Endothelial cell of umbilical vein (primary cell): ENCODE results near the gene ATP8B2. TPM values are rescaled to one million over a fixed set of nuclear protein-coding genes. Genes with fewer than 3 reads are reported as not detected.

Source experiments
- BruUV-seq: library from RNA; stranded (reverse); fragments of 400-500 nt; replicated peaks from 2 replicates; lab custom pipeline; 2021; lab: Mats Ljungman, UMichigan
- CTCF ChIA-PET: fragments of 300-600, 350-600 bp; sonication (Branson Sonifier 250); formaldehyde crosslinking; loops from one replicate; lab custom pipeline; 2021; ENCODE audit warnings: antibody characterized with exemption, inconsistent platforms; lab: Charles Lee
- POLR2A ChIA-PET: fragments of 300-600, 350-600 bp; sonication (Branson Sonifier 250); formaldehyde crosslinking; loops from one replicate; lab custom pipeline; 2021; ENCODE audit warnings: antibody characterized with exemption, inconsistent platforms; lab: Charles Lee
- DNase-seq: peaks from one replicate; pipeline ENCODE4 v3.0.0-alpha.2; 2011; ENCODE audit warnings: low read depth, low spot score
- FAIRE-seq: peaks from 2 replicates; lab custom pipeline; 2011; peaks lifted over from hg19 to GRCh38; lab: Jason Lieb, UNC
- H2AFZ ChIP-seq: 2 replicates; pipeline ENCODE4 v1.6.0; 2012; ENCODE audit warnings: low read depth, low read length, control low read depth, inconsistent platforms
- H3K27ac ChIP-seq: 2 replicates; pipeline ENCODE4 v1.5.1; 2011; ENCODE audit warnings: low read depth, mild to moderate bottlenecking, control low read depth, low read length, moderate library complexity; ENCODE audit not compliant: insufficient read depth
- H3K27me3 ChIP-seq, 2 experiments: 2 replicates each; pipeline versions ENCODE4 v1.6.0 to v1.6.1; 2011; ENCODE audit warnings: low read length in 2 of 2, mixed read lengths in 1 of 2; ENCODE audit not compliant: control insufficient read depth in 2 of 2, insufficient read depth in 2 of 2
- H3K36me3 ChIP-seq, 2 experiments: 2 replicates in 1 of 2; 3 replicates in 1 of 2; pipeline ENCODE4 v1.5.1; 2011; ENCODE audit warnings: low read length in 2 of 2, mild to moderate bottlenecking in 1 of 2, moderate library complexity in 1 of 2; ENCODE audit not compliant: control insufficient read depth in 2 of 2, insufficient read depth in 2 of 2; ENCODE audit errors: extremely low read depth in 1 of 2
- H3K4me1 ChIP-seq: 3 replicates; pipeline ENCODE4 v1.5.1; 2011; ENCODE audit warnings: mild to moderate bottlenecking, low read length; ENCODE audit not compliant: control insufficient read depth, insufficient read depth; ENCODE audit errors: extremely low read depth
- H3K4me2 ChIP-seq: 2 replicates; pipeline ENCODE4 v1.6.1; 2011; ENCODE audit warnings: low read length, control low read depth, mixed read lengths; ENCODE audit not compliant: insufficient read depth
- H3K4me3 ChIP-seq, 3 experiments: fragments of 200-600 bp in 1 of 3; sonication (generic), shearing (Covaris generic) in 1 of 3; replicated peaks in 1 of 3; 2 replicates each; pipeline ENCODE4 v1.5.1; 2011 to 2016; ENCODE audit warnings: control low read depth in 3 of 3, low read length in 3 of 3, mild to moderate bottlenecking in 2 of 3, inconsistent platforms in 1 of 3, low read depth in 1 of 3, moderate library complexity in 1 of 3; ENCODE audit not compliant: insufficient read depth in 1 of 3
- H3K79me2 ChIP-seq: 2 replicates; pipeline ENCODE4 v1.6.0; 2012; ENCODE audit warnings: low read length, inconsistent platforms; ENCODE audit not compliant: control insufficient read depth, insufficient read depth
- H3K9ac ChIP-seq: replicated peaks from 2 replicates; pipeline ENCODE3; 2011; ENCODE audit warnings: low read length, control low read depth; ENCODE audit not compliant: insufficient read depth; ENCODE audit errors: extremely low read depth
- H3K9me1 ChIP-seq: replicated peaks from 3 replicates; pipeline ENCODE4 v1.6.0; 2011; ENCODE audit warnings: mild to moderate bottlenecking, low read length; ENCODE audit not compliant: control insufficient read depth, insufficient read depth; ENCODE audit errors: extremely low read depth
- H3K9me3 ChIP-seq: replicated peaks from 2 replicates; pipeline ENCODE4 v1.5.1; 2012; ENCODE audit warnings: low read length, inconsistent platforms; ENCODE audit not compliant: control insufficient read depth, insufficient read depth
- H4K20me1 ChIP-seq: replicated peaks from 2 replicates; pipeline ENCODE3; 2011; ENCODE audit warnings: mild to moderate bottlenecking, low read length; ENCODE audit not compliant: control insufficient read depth, insufficient read depth; ENCODE audit errors: extremely low read depth
- CTCF ChIP-seq, 2 donors: IDR thresholded peaks; 1 replicate in 1 of 2; 2 replicates in 1 of 2; pipeline ENCODE4 v1.5.1; 2011; ENCODE audit warnings: low read length in 2 of 2, mild to moderate bottlenecking in 2 of 2, moderate library complexity in 2 of 2, control low read depth in 1 of 2, inconsistent platforms in 1 of 2, low read depth in 1 of 2; ENCODE audit not compliant: insufficient read depth in 1 of 2; ENCODE audit errors: extremely low read depth in 1 of 2
- EZH2 ChIP-seq: IDR thresholded peaks from 2 replicates; pipeline ENCODE4 v1.6.1; 2012; ENCODE audit warnings: borderline replicate concordance, low read depth, mild to moderate bottlenecking, moderate library complexity, low read length, inconsistent platforms; ENCODE audit not compliant: severe bottlenecking
- FOS ChIP-seq: IDR thresholded peaks from 2 replicates; pipeline ENCODE4 v1.6.1; 2011; ENCODE audit warnings: mild to moderate bottlenecking, low read length, moderate library complexity, borderline replicate concordance; ENCODE audit not compliant: insufficient read depth
- GATA2 ChIP-seq: IDR thresholded peaks from 2 replicates; pipeline ENCODE4 v1.7.0; 2011; ENCODE audit warnings: low read depth, mild to moderate bottlenecking, moderate library complexity, mixed read lengths, low read length; ENCODE audit not compliant: insufficient read length, insufficient read depth
- JUN ChIP-seq: IDR thresholded peaks from 2 replicates; pipeline ENCODE4 v1.6.1; 2011; ENCODE audit warnings: borderline replicate concordance, low read depth; ENCODE audit not compliant: insufficient read length, insufficient read depth
- MAX ChIP-seq: IDR thresholded peaks from 2 replicates; pipeline ENCODE4 v1.6.1; 2011; ENCODE audit not compliant: insufficient read depth, insufficient read length
- MYC ChIP-seq: IDR thresholded peaks from one replicate; pipeline ENCODE4 v1.6.1; 2011; ENCODE audit warnings: mild to moderate bottlenecking, low read depth, low read length
- POLR2A ChIP-seq: IDR thresholded peaks from 2 replicates; pipeline ENCODE4 v1.6.1; 2012; ENCODE audit warnings: low read depth, mild to moderate bottlenecking, control low read depth, low read length
- POLR2AphosphoS5 ChIP-seq: IDR thresholded peaks from 2 replicates; pipeline ENCODE4 v1.6.1; 2012; ENCODE audit warnings: low read depth, mild to moderate bottlenecking, control low read depth, low read length, moderate library complexity; ENCODE audit not compliant: insufficient read depth
- dilution Hi-C: fragments of 300-500 bp; cut with MboI; formaldehyde crosslinking; loops from one replicate; pipeline ENCODE4 v1.15.0; 2019; ENCODE audit warnings: low sequenced_read_pairs; ENCODE audit not compliant: extremely low pct_ligation_motif_present
- intact Hi-C: fragments of 100-400 bp; cut with micrococcal nuclease; formaldehyde crosslinking; loops from one replicate; pipeline ENCODE4 v1.10.0; 2022
- polyA plus RNA-seq, 4 experiments: library from polyadenylated mRNA; depleted of rRNA in 3 of 4; stranded (reverse) in 3 of 4; unstranded in 1 of 4; fragments of >200 nt; gene quantifications; 2 replicates each; pipeline versions ENCODE4 v1.2.1 to v1.2.3, GENCODE V29; 2011 to 2012; ENCODE audit warnings: missing spikeins in 1 of 4
- total RNA-seq: library from RNA; stranded (reverse); gene quantifications from 2 replicates; pipeline ENCODE4 v1.2.3, GENCODE V29; 2021

The ATP8B2 gene
- total and polyA plus RNA-seq, 2 donors (not counting 3 experiments of a cell fraction or from before 2014, with no cell fraction given), result 64.7 to 72.8 TPM

- no peaks in the 10 kb centered on the region for H3K36me3 ChIP-seq
- H3K4me2 ChIP-seq, result no peak overlapping the region
- H3K4me1 ChIP-seq, result no peaks in the 10 kb centered on the region
- H3K9me1 ChIP-seq, result no peaks in the 10 kb centered on the region
- dilution Hi-C loops (no loop called here), intact Hi-C loops (no loop called here)
- ChIA-PET CTCF (no interaction called here), POLR2A (no interaction called here)
- BruUV-seq, result no TSS peak
- H3K27me3 ChIP-seq, result no peaks in the 10 kb centered on the region
- H3K27ac ChIP-seq, result no peak overlapping the region
- TF ChIP-seq CTCF (IDR thresholded peaks at IDR 0.05; ENCODE audit: extremely low read depth in 1 of 2, insufficient read depth in 1 of 2, low read depth in 1 of 2, low read length in 2 of 2) (no peak), FOS (no peak), MYC (no peak), GATA2 (no peak), JUN (no peak), MAX (no peak), POLR2AphosphoS5 (no peak), EZH2 (no peak), POLR2A (no peak)
- H3K9ac ChIP-seq, result no peak overlapping the region
- no peak overlapping the region for H2AFZ ChIP-seq
- H3K4me3 ChIP-seq, result no peak overlapping the region
- no peaks in the 10 kb centered on the region for H4K20me1 ChIP-seq
- DNase-seq, result no peak
- FAIRE-seq, result no peak
- H3K9me3 ChIP-seq, result no peaks in the 10 kb centered on the region
- no peaks in the 10 kb centered on the region for H3K79me2 ChIP-seq
These were observed 59.5 kb downstream of the ATP8B2 start for GRCh38 chr1:154384650-154385489.
